GM18508 (cell line): Measurements from ENCODE around the gene GRB10.

Experiments used
- ATAC-seq: cut with Tn5 transposase; IDR thresholded peaks from one replicate; pipeline ENCODE4 v1.9.1; 2021; ENCODE audit warnings: moderate number of reproducible peaks; ENCODE audit not compliant: insufficient read depth, unreplicated experiment

Gene GRB10

GRCh38 chr7:50677638-50677996 is 105.1 kb downstream of the GRB10 start:
- no peak for ATAC-seq

GRCh38 chr7:50676740-50677637 is 105.7 kb downstream of the GRB10 start:
- ATAC-seq: no peak

- no peak for ATAC-seq
Observed at GRCh38 chr7:50676079-50676478, 106.6 kb downstream of the GRB10 start.

- no peak for ATAC-seq
Observed at GRCh38 chr7:50674896-50675835, 107.5 kb downstream of the GRB10 start.

- ATAC-seq: no peak
Observed at GRCh38 chr7:50674299-50674698, 108.4 kb downstream of the GRB10 start.

- no peak for ATAC-seq
Observed at GRCh38 chr7:50673096-50673495, 109.6 kb downstream of the GRB10 start.

- ATAC-seq: no peak
Observed at GRCh38 chr7:50672045-50672444, 110.7 kb downstream of the GRB10 start.

GRCh38 chr7:50671386-50671785 is 111.3 kb downstream of the GRB10 start:
- no peak for ATAC-seq

- ATAC-seq: no peak
Observed at GRCh38 chr7:50669890-50670289, 112.8 kb downstream of the GRB10 start.

- ATAC-seq: no peak
Observed at GRCh38 chr7:50667789-50668226, 114.9 kb downstream of the GRB10 start.

- no peak for ATAC-seq
Observed at GRCh38 chr7:50667338-50667737, 115.4 kb downstream of the GRB10 start.

GRCh38 chr7:50666124-50666496 is 116.6 kb downstream of the GRB10 start:
- no peak for ATAC-seq

GRCh38 chr7:50665403-50666123 is 117.1 kb downstream of the GRB10 start:
- no peak for ATAC-seq

GRCh38 chr7:50664937-50665336 is 117.8 kb downstream of the GRB10 start:
- ATAC-seq: peak; percentile 17

- ATAC-seq: peak; percentile 53
Observed at GRCh38 chr7:50664461-50664922, 118.2 kb downstream of the GRB10 start.

GRCh38 chr7:50663396-50664102 is 119.1 kb downstream of the GRB10 start:
- no peak for ATAC-seq

GRCh38 chr7:50662996-50663395 is 119.7 kb downstream of the GRB10 start:
- ATAC-seq: no peak

- no peak for ATAC-seq
Observed at GRCh38 chr7:50662041-50662694, 120.5 kb downstream of the GRB10 start.

- ATAC-seq: peak; percentile 31
Observed at GRCh38 chr7:50661345-50662040, 121.2 kb downstream of the GRB10 start.
